AG09319 (cell line): ENCODE measurements around the gene LETMD1.

Experiments
- DNase-seq: peaks from one replicate; pipeline ENCODE4 v3.0.0-alpha.2; 2010; ENCODE audit warnings: low read depth; ENCODE audit errors: extremely low read depth
- TF ChIP-seq, protein P1 (sequence below): IDR thresholded peaks from 2 replicates; pipeline ENCODE4 v1.5.1; 2011; ENCODE audit warnings: low read depth, mild to moderate bottlenecking, inconsistent platforms, low read length, moderate library complexity

Gene LETMD1

GRCh38 chr12:51018956-51019355 is 29.2 kb upstream of the LETMD1 start:
- TF ChIP-seq, protein P1, sequence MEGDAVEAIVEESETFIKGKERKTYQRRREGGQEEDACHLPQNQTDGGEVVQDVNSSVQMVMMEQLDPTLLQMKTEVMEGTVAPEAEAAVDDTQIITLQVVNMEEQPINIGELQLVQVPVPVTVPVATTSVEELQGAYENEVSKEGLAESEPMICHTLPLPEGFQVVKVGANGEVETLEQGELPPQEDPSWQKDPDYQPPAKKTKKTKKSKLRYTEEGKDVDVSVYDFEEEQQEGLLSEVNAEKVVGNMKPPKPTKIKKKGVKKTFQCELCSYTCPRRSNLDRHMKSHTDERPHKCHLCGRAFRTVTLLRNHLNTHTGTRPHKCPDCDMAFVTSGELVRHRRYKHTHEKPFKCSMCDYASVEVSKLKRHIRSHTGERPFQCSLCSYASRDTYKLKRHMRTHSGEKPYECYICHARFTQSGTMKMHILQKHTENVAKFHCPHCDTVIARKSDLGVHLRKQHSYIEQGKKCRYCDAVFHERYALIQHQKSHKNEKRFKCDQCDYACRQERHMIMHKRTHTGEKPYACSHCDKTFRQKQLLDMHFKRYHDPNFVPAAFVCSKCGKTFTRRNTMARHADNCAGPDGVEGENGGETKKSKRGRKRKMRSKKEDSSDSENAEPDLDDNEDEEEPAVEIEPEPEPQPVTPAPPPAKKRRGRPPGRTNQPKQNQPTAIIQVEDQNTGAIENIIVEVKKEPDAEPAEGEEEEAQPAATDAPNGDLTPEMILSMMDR: no peak

GRCh38 chr12:51019927-51020326 is 28.2 kb upstream of the LETMD1 start:
- TF ChIP-seq, protein P1: no peak
- DNase-seq: no peak

More at GRCh38 chr12:51018956-51019355, 29.2 kb upstream of the LETMD1 start:
- DNase-seq: no peak

DNA sequence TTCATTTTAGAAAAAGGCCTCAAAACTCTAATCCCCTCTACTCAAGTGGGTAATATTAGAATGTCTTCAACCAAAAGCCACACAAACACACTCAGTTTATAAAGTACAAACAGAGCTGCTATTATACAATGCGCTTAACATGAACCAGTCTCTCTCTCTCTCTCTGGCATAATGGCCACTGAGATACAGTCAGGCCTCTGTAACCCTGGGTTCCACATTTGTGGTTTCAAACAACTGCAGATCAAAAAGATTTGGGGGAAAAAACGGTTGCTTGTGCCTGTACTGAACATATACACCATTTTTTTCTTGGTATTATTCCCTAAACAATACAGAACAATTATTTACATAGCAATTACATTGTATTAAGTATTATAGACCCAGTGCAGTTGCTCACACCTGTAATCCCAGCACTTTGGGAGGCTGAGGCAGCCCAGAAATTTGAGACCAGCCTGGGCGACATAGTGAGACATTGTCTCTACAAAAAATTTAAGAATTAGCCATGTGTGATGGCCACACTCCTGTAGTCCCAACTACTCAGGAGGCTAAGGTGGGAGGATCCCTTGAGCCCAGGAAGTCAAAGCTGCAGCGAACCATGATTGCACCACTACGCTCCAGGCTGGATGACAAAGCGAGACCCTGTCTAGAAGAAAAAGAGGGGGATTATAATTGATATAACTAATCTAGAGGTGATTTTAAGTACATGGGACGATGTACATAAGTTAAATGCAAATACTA is 27.5 kb upstream of the LETMD1 start:
- TF ChIP-seq, protein P1: no peak
- DNase-seq: no peak

DNA sequence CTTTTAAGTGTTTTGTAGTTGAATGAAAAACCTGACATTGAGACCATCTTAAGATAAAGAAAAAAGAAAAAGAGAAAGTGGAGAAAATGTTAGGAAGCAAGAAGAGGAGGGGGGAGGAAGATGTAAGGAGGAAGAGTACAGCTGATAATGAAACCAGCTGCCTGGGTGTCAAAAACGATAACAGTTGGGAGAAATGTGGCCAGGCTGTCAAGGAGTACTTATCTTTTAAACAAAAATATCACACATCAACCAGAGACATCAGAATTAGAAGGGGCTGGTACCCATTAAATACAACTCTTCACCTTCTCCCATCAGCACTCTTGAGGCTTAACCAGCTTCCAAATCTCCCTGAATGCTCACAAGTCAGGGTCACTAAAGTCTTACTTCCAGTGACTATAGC is 26.4 kb upstream of the LETMD1 start:
- DNase-seq: no peak
- TF ChIP-seq, protein P1: no peak

GRCh38 chr12:51023625-51024382 is 24.3 kb upstream of the LETMD1 start:
- DNase-seq: no peak
- TF ChIP-seq, protein P1: no peak

- DNase-seq: no peak
These were observed 22.7 kb upstream of the LETMD1 start for GRCh38 chr12:51025338-51025835.

More at GRCh38 chr12:51025338-51025835, 22.7 kb upstream of the LETMD1 start:
- TF ChIP-seq, protein P1: no peak
